Chondrocyte (in vitro differentiated cells): ENCODE measurements around the gene CERS3. TPM values are rescaled to one million over a fixed set of nuclear protein-coding genes. Genes with fewer than 3 reads are reported as not detected.
A peak's percentile ranks its signal among the peaks of the same experiment; 100 is the strongest.

Source experiments
- DNase-seq: peaks from one replicate; pipeline ENCODE4 v3.0.0; 2021; ENCODE audit warnings: mixed read lengths, low spot score
- H3K27ac Mint-ChIP-seq: one replicate; pipeline ENCODE4 v1.8.0; 2021; ENCODE audit warnings: mild to moderate bottlenecking, moderate library complexity, mixed read lengths; ENCODE audit not compliant: unreplicated experiment
- H3K27me3 Mint-ChIP-seq: 2 replicates; pipeline ENCODE4 v1.8.0; 2021; ENCODE audit warnings: low read depth, mixed read lengths
- H3K36me3 Mint-ChIP-seq: 2 replicates; pipeline ENCODE4 v1.8.0; 2021; ENCODE audit warnings: low read depth, mixed read lengths
- H3K4me1 Mint-ChIP-seq: 2 replicates; pipeline ENCODE4 v1.8.0; 2021; ENCODE audit warnings: low read depth, mild to moderate bottlenecking, mixed read lengths
- H3K4me3 Mint-ChIP-seq: one replicate; pipeline ENCODE4 v1.8.0; 2021; ENCODE audit warnings: mild to moderate bottlenecking, moderate library complexity, mixed read lengths; ENCODE audit not compliant: unreplicated experiment
- H3K9me3 Mint-ChIP-seq: 2 replicates; pipeline ENCODE4 v1.8.0; 2021; ENCODE audit warnings: low read depth, mixed read lengths
- CTCF ChIP-seq: fragments of 200-600 bp; sonication (generic); IDR thresholded peaks from 2 replicates; pipeline ENCODE4 v1.5.0; 2021; ENCODE audit warnings: antibody characterized with exemption, mild to moderate bottlenecking, moderate library complexity
- long read RNA-seq: library from polyadenylated mRNA; stranded (forward); transcript quantifications from one replicate; pipeline ENCODE4 v2.0.0, GENCODE V29; 2021
- total RNA-seq: library from RNA; stranded (reverse); gene quantifications from 3 replicates; pipeline ENCODE4 v1.2.1, GENCODE V29; 2021

Gene CERS3
- not detected in 3 replicates for total RNA-seq
- long read RNA-seq, result 0 reads

- Mint-ChIP-seq H3K27me3 (peaks cover 30% of the 10 kb centered on the region), H3K27ac (no peak within 1 kb of the TSS), H3K36me3 (no peaks in the 10 kb centered on the region), H3K4me3 (no peak within 1 kb of the TSS), H3K4me1 (no peaks in the 10 kb centered on the region), H3K9me3 (no peaks in the 10 kb centered on the region)
- TF ChIP-seq CTCF, result no peak
- DNase-seq, result no peak
These were observed at the start of gene CERS3 for GRCh38 chr15:100528833-100529428. Gene CERS3 (minus strand): TSS chr15:100528950. CDS start chr15:100501849, 27,101 bp downstream.

GRCh38 chr15:100573526-100573925 lies 44.8 kb upstream of the CERS3 start:
- Mint-ChIP-seq H3K9me3 (no peaks in the 10 kb centered on the region), H3K4me3 (no peak overlapping the region), H3K27ac (no peak overlapping the region), H3K27me3 (no peaks in the 10 kb centered on the region), H3K36me3 (peaks cover 5% of the 10 kb centered on the region), H3K4me1 (no peaks in the 10 kb centered on the region)
- no peak for TF ChIP-seq CTCF
- no peak for DNase-seq

- TF ChIP-seq CTCF, result peak; percentile 86
- H3K36me3 Mint-ChIP-seq, result peaks cover 5% of the 10 kb centered on the region
- no peak overlapping the region for H3K4me3 Mint-ChIP-seq
- no peak overlapping the region for H3K27ac Mint-ChIP-seq
- DNase-seq, result no peak
- H3K4me1 Mint-ChIP-seq, result no peaks in the 10 kb centered on the region
- H3K9me3 Mint-ChIP-seq, result no peaks in the 10 kb centered on the region
- H3K27me3 Mint-ChIP-seq, result no peaks in the 10 kb centered on the region
These were observed 43.7 kb upstream of the CERS3 start for GRCh38 chr15:100572362-100572983.

- H3K27me3 Mint-ChIP-seq, result no peaks in the 10 kb centered on the region
- H3K4me1 Mint-ChIP-seq, result no peaks in the 10 kb centered on the region
- H3K27ac Mint-ChIP-seq, result no peak overlapping the region
- no peak overlapping the region for H3K4me3 Mint-ChIP-seq
- peaks cover 5% of the 10 kb centered on the region for H3K36me3 Mint-ChIP-seq
- no peak for TF ChIP-seq CTCF
- DNase-seq, result no peak
- no peaks in the 10 kb centered on the region for H3K9me3 Mint-ChIP-seq
These were observed 42.9 kb upstream of the CERS3 start for GRCh38 chr15:100571592-100572167.

GRCh38 chr15:100570735-100571313 lies 42.1 kb upstream of the CERS3 start:
- Mint-ChIP-seq H3K36me3 (peaks cover 5% of the 10 kb centered on the region), H3K27me3 (no peaks in the 10 kb centered on the region), H3K4me3 (no peak overlapping the region), H3K9me3 (no peaks in the 10 kb centered on the region), H3K27ac (no peak overlapping the region), H3K4me1 (no peaks in the 10 kb centered on the region)
- DNase-seq, result no peak
- TF ChIP-seq CTCF, result no peak
